PFSK-1 (cell line): ENCODE data around the gene SLC25A47.

Experiments used
- FOXP2 ChIP-seq: optimal IDR thresholded peaks from 2 replicates; pipeline ENCODE3; 2011; ENCODE audit warnings: borderline replicate concordance, control low read depth, inconsistent platforms; ENCODE audit not compliant: insufficient read depth; ENCODE audit errors: extremely low read length, extremely low read depth
- TAF1 ChIP-seq: IDR thresholded peaks from 2 replicates; pipeline ENCODE4 v1.6.1; 2012; ENCODE audit warnings: low read length, control low read depth, borderline replicate concordance; ENCODE audit not compliant: insufficient read depth

DNA sequence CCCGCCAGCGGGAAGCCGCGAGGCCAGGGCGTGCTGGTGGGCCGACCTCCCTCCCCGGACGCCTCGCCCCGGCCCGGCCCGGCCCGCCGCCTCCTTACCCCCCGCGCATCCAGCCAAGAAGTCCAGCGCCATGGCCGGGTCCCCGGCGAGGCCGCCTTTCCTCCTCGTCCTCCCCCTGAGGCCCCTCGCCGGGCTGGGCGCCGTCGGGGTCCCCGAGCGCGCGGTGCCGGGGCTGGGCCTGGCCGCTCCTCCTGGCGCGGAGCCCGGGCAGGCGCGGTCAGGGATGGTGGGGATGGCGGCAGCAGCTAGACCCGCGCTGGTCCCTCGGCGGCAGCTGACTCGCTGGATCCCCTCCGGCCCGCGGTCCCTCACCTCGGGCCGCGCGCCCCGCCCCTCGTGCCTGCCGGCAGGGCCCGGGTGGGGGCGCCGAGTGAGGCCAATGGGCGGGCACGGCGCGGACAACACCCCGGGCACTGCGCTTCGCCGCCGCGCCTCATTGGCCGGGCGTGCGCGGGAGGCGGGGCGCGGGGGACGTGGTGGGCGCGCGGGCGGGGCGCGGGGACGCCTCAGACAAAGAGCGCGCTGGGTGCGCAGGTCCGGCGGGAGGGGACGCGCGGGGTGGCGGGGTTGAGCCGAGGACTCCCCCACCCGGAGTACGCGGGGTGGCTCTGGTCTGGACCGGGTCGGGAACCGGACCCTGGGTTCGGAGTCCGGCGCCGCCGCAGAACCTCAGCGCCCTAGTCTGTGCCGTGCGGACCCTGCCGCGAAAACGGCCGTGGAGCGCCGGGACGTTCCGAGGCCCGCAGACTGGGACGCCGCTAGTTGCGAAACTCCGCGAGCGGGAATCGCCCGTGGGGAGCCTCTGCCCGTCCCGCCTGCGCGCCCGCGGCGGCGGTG is 16.8 kb upstream of the SLC25A47 start, which contains the start of gene SLC25A29:
- no peak for TF ChIP-seq TAF1
- peak; percentile 5 for TF ChIP-seq FOXP2
